Type B pancreatic cell (in vitro differentiated cells): ENCODE results near the gene IPO5. TPM values are rescaled to one million over a fixed set of nuclear protein-coding genes. Genes with fewer than 3 reads are reported as not detected.

ENCODE experiments used
- DNase-seq: peaks from one replicate; pipeline ENCODE4 v3.0.0; 2021; ENCODE audit warnings: mixed read lengths; ENCODE audit not compliant: unreplicated experiment; ENCODE audit errors: extremely low spot score
- H3K27ac Mint-ChIP-seq: 2 replicates; pipeline ENCODE4 v1.8.0; 2021; ENCODE audit warnings: mild to moderate bottlenecking, mixed read lengths
- H3K27me3 Mint-ChIP-seq: 2 replicates; pipeline ENCODE4 v1.8.0; 2021; ENCODE audit warnings: mixed read lengths
- H3K36me3 Mint-ChIP-seq: 2 replicates; pipeline ENCODE4 v1.8.0; 2021; ENCODE audit warnings: mixed read lengths
- H3K4me1 Mint-ChIP-seq: one replicate; pipeline ENCODE4 v1.8.0; 2021; ENCODE audit warnings: mixed read lengths; ENCODE audit not compliant: unreplicated experiment
- H3K4me3 Mint-ChIP-seq: 2 replicates; pipeline ENCODE4 v1.8.0; 2021; ENCODE audit warnings: mild to moderate bottlenecking, mixed read lengths
- H3K9me3 Mint-ChIP-seq: 2 replicates; pipeline ENCODE4 v1.8.0; 2021; ENCODE audit warnings: mixed read lengths
- total RNA-seq: library from RNA; stranded (reverse); gene quantifications from 2 replicates; pipeline ENCODE4 v1.2.1, GENCODE V29; 2021; ENCODE audit warnings: low replicate concordance
- TF ChIP-seq, protein P1 (sequence below): fragments of 200-600 bp; sonication (generic); conservative IDR thresholded peaks from 2 replicates; pipeline ENCODE4 v1.5.0; 2021; ENCODE audit warnings: antibody characterized with exemption, mild to moderate bottlenecking

The IPO5 gene
- total RNA-seq, 1 donor from 2014 or later = 202 TPM

DNA sequence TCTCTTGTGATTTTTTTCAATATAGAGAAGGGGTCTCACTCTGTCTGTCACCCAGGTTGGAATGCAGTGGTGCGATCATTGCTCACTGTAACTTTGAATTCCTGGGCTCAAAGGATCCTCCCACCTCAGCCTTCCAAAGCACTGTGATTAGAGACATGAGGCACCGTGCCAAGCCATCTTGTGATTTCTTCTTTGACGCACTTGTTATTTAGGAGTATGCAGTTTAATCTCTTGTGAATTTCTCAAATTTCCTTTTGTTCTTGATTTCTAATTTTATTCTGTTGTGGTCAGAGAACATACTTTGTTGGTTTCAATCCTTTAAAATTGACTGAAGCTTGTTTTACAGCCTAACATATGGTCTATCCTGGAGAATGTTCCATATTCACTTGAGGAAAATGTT is 14.5 kb downstream of the IPO5 start:
- Mint-ChIP-seq H3K27ac (peak overlapping the region; percentile 50), H3K9me3 (peaks cover 5% of the 10 kb centered on the region), H3K4me1 (peaks cover 5% of the 10 kb centered on the region), H3K4me3 (no peak overlapping the region), H3K36me3 (no peaks in the 10 kb centered on the region), H3K27me3 (no peaks in the 10 kb centered on the region)
- DNase-seq = no peak
- TF ChIP-seq, protein P1, sequence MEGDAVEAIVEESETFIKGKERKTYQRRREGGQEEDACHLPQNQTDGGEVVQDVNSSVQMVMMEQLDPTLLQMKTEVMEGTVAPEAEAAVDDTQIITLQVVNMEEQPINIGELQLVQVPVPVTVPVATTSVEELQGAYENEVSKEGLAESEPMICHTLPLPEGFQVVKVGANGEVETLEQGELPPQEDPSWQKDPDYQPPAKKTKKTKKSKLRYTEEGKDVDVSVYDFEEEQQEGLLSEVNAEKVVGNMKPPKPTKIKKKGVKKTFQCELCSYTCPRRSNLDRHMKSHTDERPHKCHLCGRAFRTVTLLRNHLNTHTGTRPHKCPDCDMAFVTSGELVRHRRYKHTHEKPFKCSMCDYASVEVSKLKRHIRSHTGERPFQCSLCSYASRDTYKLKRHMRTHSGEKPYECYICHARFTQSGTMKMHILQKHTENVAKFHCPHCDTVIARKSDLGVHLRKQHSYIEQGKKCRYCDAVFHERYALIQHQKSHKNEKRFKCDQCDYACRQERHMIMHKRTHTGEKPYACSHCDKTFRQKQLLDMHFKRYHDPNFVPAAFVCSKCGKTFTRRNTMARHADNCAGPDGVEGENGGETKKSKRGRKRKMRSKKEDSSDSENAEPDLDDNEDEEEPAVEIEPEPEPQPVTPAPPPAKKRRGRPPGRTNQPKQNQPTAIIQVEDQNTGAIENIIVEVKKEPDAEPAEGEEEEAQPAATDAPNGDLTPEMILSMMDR = no peak

DNA sequence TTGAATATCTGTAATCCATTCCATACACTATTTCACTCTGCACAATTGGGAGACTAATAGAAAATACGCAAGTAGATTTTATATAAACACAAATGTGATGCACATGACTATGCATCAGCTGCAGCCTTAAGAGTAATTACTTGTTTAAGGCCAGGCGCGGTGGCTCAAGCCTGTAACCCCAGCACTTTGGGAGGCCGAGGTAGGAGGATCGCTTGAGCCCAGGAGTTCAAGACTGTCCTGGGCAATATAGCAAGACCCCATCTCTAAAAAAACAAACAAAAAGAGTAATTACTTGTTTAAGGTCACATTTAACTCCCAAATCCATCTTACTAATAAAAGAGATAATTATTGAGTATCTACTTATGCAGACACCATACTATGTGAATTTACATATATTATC is 18.0 kb downstream of the IPO5 start:
- no peak for DNase-seq
- TF ChIP-seq, protein P1 = no peak
- Mint-ChIP-seq H3K27ac (no peak overlapping the region), H3K4me1 (peaks cover 8% of the 10 kb centered on the region), H3K9me3 (peaks cover 5% of the 10 kb centered on the region), H3K27me3 (no peaks in the 10 kb centered on the region), H3K36me3 (no peaks in the 10 kb centered on the region), H3K4me3 (no peak overlapping the region)

DNA sequence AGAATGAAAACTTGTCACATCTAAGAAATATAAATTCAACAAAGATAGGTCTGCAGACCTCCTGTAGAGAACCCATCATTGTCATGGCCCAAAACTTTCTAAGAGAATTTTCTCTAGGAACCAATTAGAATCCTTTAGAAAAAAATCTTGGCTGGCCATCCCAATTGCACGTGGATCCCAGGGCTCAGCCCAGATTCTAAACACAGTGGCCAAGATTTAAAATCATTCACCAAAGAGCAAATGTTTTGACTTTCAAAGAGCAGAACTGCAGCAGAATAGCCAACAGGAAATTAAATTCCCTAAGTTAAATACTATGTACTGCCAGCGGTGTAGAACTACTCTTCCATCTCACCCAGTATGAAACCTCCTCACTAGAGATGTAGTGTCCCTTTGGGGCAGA is 21.3 kb downstream of the IPO5 start:
- peak overlapping the region; percentile 95 for H3K4me3 Mint-ChIP-seq
- no peaks in the 10 kb centered on the region for H3K9me3 Mint-ChIP-seq
- peaks cover 22% of the 10 kb centered on the region for H3K4me1 Mint-ChIP-seq
- peak overlapping the region; percentile 97 for H3K27ac Mint-ChIP-seq
- TF ChIP-seq, protein P1 = no peak
- no peaks in the 10 kb centered on the region for H3K27me3 Mint-ChIP-seq
- no peaks in the 10 kb centered on the region for H3K36me3 Mint-ChIP-seq
- no peak for DNase-seq

DNA sequence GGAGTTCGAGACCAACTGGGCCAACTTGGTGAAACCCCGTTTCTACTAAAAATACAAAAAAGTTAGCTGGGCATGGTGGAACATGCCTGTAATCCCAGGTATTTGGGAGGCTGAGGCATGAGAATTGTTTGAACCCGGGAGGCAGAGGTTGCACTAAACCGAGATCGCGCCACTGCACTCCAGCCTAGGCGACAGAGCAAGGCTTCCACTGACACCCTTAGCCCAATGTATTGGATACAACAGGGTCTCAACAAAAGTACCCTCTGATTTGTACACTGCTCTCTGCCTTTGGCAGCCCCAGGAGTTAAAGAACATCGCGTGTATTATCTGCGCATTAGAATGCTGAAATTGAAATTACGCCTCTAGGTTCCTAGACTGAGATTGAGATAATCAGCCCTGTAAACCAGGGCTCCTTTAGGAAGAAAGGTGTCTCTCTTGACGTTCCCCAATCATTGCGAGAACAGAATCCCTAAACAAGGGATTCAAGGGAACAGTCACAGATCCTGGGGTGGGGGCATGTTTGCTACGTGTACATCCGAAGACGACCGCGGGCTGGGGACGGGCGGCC is 21.9 kb downstream of the IPO5 start:
- Mint-ChIP-seq H3K4me3 (peak overlapping the region; percentile 95), H3K27ac (peak overlapping the region; percentile 97), H3K9me3 (no peaks in the 10 kb centered on the region), H3K4me1 (peaks cover 24% of the 10 kb centered on the region), H3K36me3 (no peaks in the 10 kb centered on the region), H3K27me3 (no peaks in the 10 kb centered on the region)
- no peak for DNase-seq
- TF ChIP-seq, protein P1 = no peak

DNA sequence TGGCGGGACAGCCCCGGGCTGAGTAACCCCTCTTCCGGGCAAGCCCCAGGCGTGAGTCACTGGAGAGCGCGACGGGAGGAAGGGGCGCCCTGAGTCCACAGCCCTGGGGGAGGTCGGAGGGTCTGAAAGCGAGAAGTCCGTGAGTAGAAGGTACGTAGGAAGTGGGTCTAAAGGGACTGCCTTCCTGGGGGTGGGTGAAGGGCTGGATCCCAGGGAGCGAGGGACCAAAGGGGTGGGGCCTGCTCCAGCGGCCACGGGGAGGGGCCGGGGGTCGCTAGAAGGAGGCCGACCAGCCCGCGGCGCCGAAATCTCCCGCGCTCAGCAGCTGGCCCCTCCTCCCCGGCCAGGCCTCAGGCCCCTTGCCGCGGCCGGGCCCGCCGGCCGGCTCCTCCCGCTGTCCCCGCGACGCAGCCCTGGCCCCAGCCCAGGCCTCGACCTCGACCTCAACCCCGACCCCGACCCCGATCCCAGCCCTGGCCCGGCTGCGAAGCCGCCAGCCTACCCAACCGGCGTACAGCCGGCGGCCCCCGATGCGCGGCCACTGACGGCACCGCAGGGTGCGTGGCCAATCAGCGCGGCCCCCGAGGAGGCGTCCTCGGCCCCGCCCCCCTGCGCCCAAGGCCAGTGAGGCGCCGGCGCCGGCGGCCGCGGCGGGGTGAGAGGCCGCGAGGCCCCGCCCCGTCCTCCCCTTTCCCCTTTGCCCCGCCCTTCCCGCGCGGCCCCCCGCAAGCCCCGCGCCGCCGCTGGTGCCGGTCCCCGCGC is 22.6 kb downstream of the IPO5 start:
- no peaks in the 10 kb centered on the region for H3K27me3 Mint-ChIP-seq
- no peaks in the 10 kb centered on the region for H3K36me3 Mint-ChIP-seq
- TF ChIP-seq, protein P1 = no peak
- peak overlapping the region; percentile 97 for H3K27ac Mint-ChIP-seq
- H3K9me3 Mint-ChIP-seq = no peaks in the 10 kb centered on the region
- peaks cover 26% of the 10 kb centered on the region for H3K4me1 Mint-ChIP-seq
- peak; percentile 93 for DNase-seq
- peak overlapping the region; percentile 95 for H3K4me3 Mint-ChIP-seq
